Breast epithelium (tissue), 3 donors: ENCODE results near the gene URI1.

Experiments
- POLR2A ChIP-seq: fragments of 450-650 bp; IDR thresholded peaks from one replicate; pipeline ENCODE4 v1.6.1; 2016; ENCODE audit warnings: antibody characterized with exemption, mild to moderate bottlenecking, moderate library complexity
- POLR2AphosphoS5 ChIP-seq, 3 donors: sonication (generic); formaldehyde crosslinking; IDR thresholded peaks; one replicate each; pipeline ENCODE4 v1.6.1; 2017; ENCODE audit warnings: antibody characterized with exemption in 3 of 3
- TF ChIP-seq, protein P1 (sequence below), 3 donors: fragments of 450-650 bp; IDR thresholded peaks; one replicate each; pipeline ENCODE4 v1.5.1; 2016 to 2017; ENCODE audit warnings: antibody characterized with exemption in 3 of 3, mild to moderate bottlenecking in 3 of 3, moderate library complexity in 3 of 3

DNA sequence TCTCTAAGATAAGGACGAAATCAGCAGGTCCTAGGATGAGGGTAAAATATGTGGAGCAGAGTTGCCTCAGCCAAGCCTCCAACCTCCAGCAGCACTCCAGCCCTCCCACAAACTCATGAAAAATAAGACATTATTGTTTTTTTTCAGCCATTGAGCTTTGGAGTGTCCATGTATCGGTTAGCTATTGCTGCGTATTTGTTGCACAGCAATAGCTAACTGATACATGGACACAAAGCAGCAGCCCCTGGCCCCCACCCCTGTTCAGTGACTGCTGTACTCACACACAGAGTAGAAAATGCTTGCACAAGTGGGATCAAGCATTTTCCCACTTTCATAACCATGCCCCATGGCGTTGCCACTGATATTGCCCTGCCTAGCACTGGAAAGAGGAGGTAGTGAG lies 19.1 kb upstream of the URI1 start:
- TF ChIP-seq, protein P1, sequence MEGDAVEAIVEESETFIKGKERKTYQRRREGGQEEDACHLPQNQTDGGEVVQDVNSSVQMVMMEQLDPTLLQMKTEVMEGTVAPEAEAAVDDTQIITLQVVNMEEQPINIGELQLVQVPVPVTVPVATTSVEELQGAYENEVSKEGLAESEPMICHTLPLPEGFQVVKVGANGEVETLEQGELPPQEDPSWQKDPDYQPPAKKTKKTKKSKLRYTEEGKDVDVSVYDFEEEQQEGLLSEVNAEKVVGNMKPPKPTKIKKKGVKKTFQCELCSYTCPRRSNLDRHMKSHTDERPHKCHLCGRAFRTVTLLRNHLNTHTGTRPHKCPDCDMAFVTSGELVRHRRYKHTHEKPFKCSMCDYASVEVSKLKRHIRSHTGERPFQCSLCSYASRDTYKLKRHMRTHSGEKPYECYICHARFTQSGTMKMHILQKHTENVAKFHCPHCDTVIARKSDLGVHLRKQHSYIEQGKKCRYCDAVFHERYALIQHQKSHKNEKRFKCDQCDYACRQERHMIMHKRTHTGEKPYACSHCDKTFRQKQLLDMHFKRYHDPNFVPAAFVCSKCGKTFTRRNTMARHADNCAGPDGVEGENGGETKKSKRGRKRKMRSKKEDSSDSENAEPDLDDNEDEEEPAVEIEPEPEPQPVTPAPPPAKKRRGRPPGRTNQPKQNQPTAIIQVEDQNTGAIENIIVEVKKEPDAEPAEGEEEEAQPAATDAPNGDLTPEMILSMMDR (IDR thresholded peaks at IDR 0.05) = no peak
- TF ChIP-seq POLR2AphosphoS5 (IDR thresholded peaks at IDR 0.05) = no peak
- no peak for TF ChIP-seq POLR2A
